Endothelial cell of umbilical vein (primary cell): ENCODE results near the gene UQCR10. TPM values are rescaled to one million over a fixed set of nuclear protein-coding genes. Genes with fewer than 3 reads are reported as not detected.

Experiments used
- BruUV-seq: library from RNA; stranded (reverse); fragments of 400-500 nt; replicated peaks from 2 replicates; lab custom pipeline; 2021; lab: Mats Ljungman, UMichigan
- CTCF ChIA-PET: fragments of 300-600, 350-600 bp; sonication (Branson Sonifier 250); formaldehyde crosslinking; loops from one replicate; lab custom pipeline; 2021; ENCODE audit warnings: antibody characterized with exemption, inconsistent platforms; lab: Charles Lee
- POLR2A ChIA-PET: fragments of 300-600, 350-600 bp; sonication (Branson Sonifier 250); formaldehyde crosslinking; loops from one replicate; lab custom pipeline; 2021; ENCODE audit warnings: antibody characterized with exemption, inconsistent platforms; lab: Charles Lee
- DNase-seq: peaks from one replicate; pipeline ENCODE4 v3.0.0-alpha.2; 2011; ENCODE audit warnings: low read depth, low spot score
- FAIRE-seq: peaks from 2 replicates; lab custom pipeline; 2011; peaks lifted over from hg19 to GRCh38; lab: Jason Lieb, UNC
- H2AFZ ChIP-seq: 2 replicates; pipeline ENCODE4 v1.6.0; 2012; ENCODE audit warnings: low read depth, low read length, control low read depth, inconsistent platforms
- H3K27ac ChIP-seq: 2 replicates; pipeline ENCODE4 v1.5.1; 2011; ENCODE audit warnings: low read depth, mild to moderate bottlenecking, control low read depth, low read length, moderate library complexity; ENCODE audit not compliant: insufficient read depth
- H3K27me3 ChIP-seq, 2 experiments: 2 replicates each; pipeline versions ENCODE4 v1.6.0 to v1.6.1; 2011; ENCODE audit warnings: low read length in 2 of 2, mixed read lengths in 1 of 2; ENCODE audit not compliant: control insufficient read depth in 2 of 2, insufficient read depth in 2 of 2
- H3K36me3 ChIP-seq, 2 experiments: 2 replicates in 1 of 2; 3 replicates in 1 of 2; pipeline ENCODE4 v1.5.1; 2011; ENCODE audit warnings: low read length in 2 of 2, mild to moderate bottlenecking in 1 of 2, moderate library complexity in 1 of 2; ENCODE audit not compliant: control insufficient read depth in 2 of 2, insufficient read depth in 2 of 2; ENCODE audit errors: extremely low read depth in 1 of 2
- H3K4me1 ChIP-seq: 3 replicates; pipeline ENCODE4 v1.5.1; 2011; ENCODE audit warnings: mild to moderate bottlenecking, low read length; ENCODE audit not compliant: control insufficient read depth, insufficient read depth; ENCODE audit errors: extremely low read depth
- H3K4me2 ChIP-seq: 2 replicates; pipeline ENCODE4 v1.6.1; 2011; ENCODE audit warnings: low read length, control low read depth, mixed read lengths; ENCODE audit not compliant: insufficient read depth
- H3K4me3 ChIP-seq, 3 experiments: fragments of 200-600 bp in 1 of 3; sonication (generic), shearing (Covaris generic) in 1 of 3; replicated peaks in 1 of 3; 2 replicates each; pipeline ENCODE4 v1.5.1; 2011 to 2016; ENCODE audit warnings: control low read depth in 3 of 3, low read length in 3 of 3, mild to moderate bottlenecking in 2 of 3, inconsistent platforms in 1 of 3, low read depth in 1 of 3, moderate library complexity in 1 of 3; ENCODE audit not compliant: insufficient read depth in 1 of 3
- H3K79me2 ChIP-seq: 2 replicates; pipeline ENCODE4 v1.6.0; 2012; ENCODE audit warnings: low read length, inconsistent platforms; ENCODE audit not compliant: control insufficient read depth, insufficient read depth
- H3K9ac ChIP-seq: replicated peaks from 2 replicates; pipeline ENCODE3; 2011; ENCODE audit warnings: low read length, control low read depth; ENCODE audit not compliant: insufficient read depth; ENCODE audit errors: extremely low read depth
- H3K9me1 ChIP-seq: replicated peaks from 3 replicates; pipeline ENCODE4 v1.6.0; 2011; ENCODE audit warnings: mild to moderate bottlenecking, low read length; ENCODE audit not compliant: control insufficient read depth, insufficient read depth; ENCODE audit errors: extremely low read depth
- H3K9me3 ChIP-seq: replicated peaks from 2 replicates; pipeline ENCODE4 v1.5.1; 2012; ENCODE audit warnings: low read length, inconsistent platforms; ENCODE audit not compliant: control insufficient read depth, insufficient read depth
- H4K20me1 ChIP-seq: replicated peaks from 2 replicates; pipeline ENCODE3; 2011; ENCODE audit warnings: mild to moderate bottlenecking, low read length; ENCODE audit not compliant: control insufficient read depth, insufficient read depth; ENCODE audit errors: extremely low read depth
- CTCF ChIP-seq, 2 donors: IDR thresholded peaks; 1 replicate in 1 of 2; 2 replicates in 1 of 2; pipeline ENCODE4 v1.5.1; 2011; ENCODE audit warnings: low read length in 2 of 2, mild to moderate bottlenecking in 2 of 2, moderate library complexity in 2 of 2, control low read depth in 1 of 2, inconsistent platforms in 1 of 2, low read depth in 1 of 2; ENCODE audit not compliant: insufficient read depth in 1 of 2; ENCODE audit errors: extremely low read depth in 1 of 2
- EZH2 ChIP-seq: IDR thresholded peaks from 2 replicates; pipeline ENCODE4 v1.6.1; 2012; ENCODE audit warnings: borderline replicate concordance, low read depth, mild to moderate bottlenecking, moderate library complexity, low read length, inconsistent platforms; ENCODE audit not compliant: severe bottlenecking
- FOS ChIP-seq: IDR thresholded peaks from 2 replicates; pipeline ENCODE4 v1.6.1; 2011; ENCODE audit warnings: mild to moderate bottlenecking, low read length, moderate library complexity, borderline replicate concordance; ENCODE audit not compliant: insufficient read depth
- GATA2 ChIP-seq: IDR thresholded peaks from 2 replicates; pipeline ENCODE4 v1.7.0; 2011; ENCODE audit warnings: low read depth, mild to moderate bottlenecking, moderate library complexity, mixed read lengths, low read length; ENCODE audit not compliant: insufficient read length, insufficient read depth
- JUN ChIP-seq: IDR thresholded peaks from 2 replicates; pipeline ENCODE4 v1.6.1; 2011; ENCODE audit warnings: borderline replicate concordance, low read depth; ENCODE audit not compliant: insufficient read length, insufficient read depth
- MYC ChIP-seq: IDR thresholded peaks from one replicate; pipeline ENCODE4 v1.6.1; 2011; ENCODE audit warnings: mild to moderate bottlenecking, low read depth, low read length
- POLR2A ChIP-seq: IDR thresholded peaks from 2 replicates; pipeline ENCODE4 v1.6.1; 2012; ENCODE audit warnings: low read depth, mild to moderate bottlenecking, control low read depth, low read length
- POLR2AphosphoS5 ChIP-seq: IDR thresholded peaks from 2 replicates; pipeline ENCODE4 v1.6.1; 2012; ENCODE audit warnings: low read depth, mild to moderate bottlenecking, control low read depth, low read length, moderate library complexity; ENCODE audit not compliant: insufficient read depth
- dilution Hi-C: fragments of 300-500 bp; cut with MboI; formaldehyde crosslinking; loops from one replicate; pipeline ENCODE4 v1.15.0; 2019; ENCODE audit warnings: low sequenced_read_pairs; ENCODE audit not compliant: extremely low pct_ligation_motif_present
- intact Hi-C: fragments of 100-400 bp; cut with micrococcal nuclease; formaldehyde crosslinking; loops from one replicate; pipeline ENCODE4 v1.10.0; 2022
- polyA plus RNA-seq, 4 experiments: library from polyadenylated mRNA; depleted of rRNA in 3 of 4; stranded (reverse) in 3 of 4; unstranded in 1 of 4; fragments of >200 nt; gene quantifications; 2 replicates each; pipeline versions ENCODE4 v1.2.1 to v1.2.3, GENCODE V29; 2011 to 2012; ENCODE audit warnings: missing spikeins in 1 of 4
- total RNA-seq: library from RNA; stranded (reverse); gene quantifications from 2 replicates; pipeline ENCODE4 v1.2.3, GENCODE V29; 2021
- TF ChIP-seq, protein P1 (sequence below): IDR thresholded peaks from 2 replicates; pipeline ENCODE4 v1.6.1; 2011; ENCODE audit not compliant: insufficient read depth, insufficient read length

Gene UQCR10
- total and polyA plus RNA-seq, 2 donors (not counting 3 experiments of a cell fraction or from before 2014, with no cell fraction given), result 96.6 to 196 TPM

GRCh38 chr22:29786031-29786430 lies 18.9 kb downstream of the UQCR10 start:
- Histone ChIP-seq H3K27me3 (no peaks in the 10 kb centered on the region), H3K9me1 (no peaks in the 10 kb centered on the region), H4K20me1 (no peaks in the 10 kb centered on the region), H3K4me2 (no peak overlapping the region), H3K36me3 (peaks cover 4 to 18% of the 10 kb centered on the region in 2 experiments), H3K79me2 (no peaks in the 10 kb centered on the region), H3K9ac (no peak overlapping the region), H3K4me3 (no peak overlapping the region), H3K27ac (no peak overlapping the region), H3K9me3 (no peaks in the 10 kb centered on the region), H2AFZ (no peak overlapping the region), H3K4me1 (peaks cover 4% of the 10 kb centered on the region)
- intact Hi-C loops (no loop called here), dilution Hi-C loops (no loop called here)
- FAIRE-seq (no peak), DNase-seq (no peak)
- TF ChIP-seq EZH2 (no peak), POLR2AphosphoS5 (no peak), FOS (no peak), POLR2A (no peak), MYC (no peak), GATA2 (no peak), CTCF (IDR thresholded peaks at IDR 0.05; ENCODE audit: extremely low read depth in 1 of 2, insufficient read depth in 1 of 2, low read depth in 1 of 2, low read length in 2 of 2) (no peak), JUN (no peak)
- TF ChIP-seq, protein P1, sequence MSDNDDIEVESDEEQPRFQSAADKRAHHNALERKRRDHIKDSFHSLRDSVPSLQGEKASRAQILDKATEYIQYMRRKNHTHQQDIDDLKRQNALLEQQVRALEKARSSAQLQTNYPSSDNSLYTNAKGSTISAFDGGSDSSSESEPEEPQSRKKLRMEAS, result no peak
- ChIA-PET CTCF (interaction anchor here (1.4 kb wide), 1 partner anchor 303 kb away, joined by 3 read pairs; no protein-coding TSS in a partner anchor), POLR2A (no interaction called here)
- no TSS peak for BruUV-seq
